GM23338 (cell line): ENCODE results near the gene SEPTIN6. TPM values are rescaled to one million over a fixed set of nuclear protein-coding genes. Genes with fewer than 3 reads are reported as not detected.

Source experiments
- ATAC-seq: fragments of 200-7000 bp; cut with Tn5 transposase; 3 replicates; pipeline ENCODE4 v1.9.1; 2020
- DNase-seq: peaks from one replicate; pipeline ENCODE4 v3.0.0-alpha.2; 2015; ENCODE audit warnings: low spot score
- H2AFZ ChIP-seq: fragments of 200-600 bp; sonication (generic); 2 replicates; pipeline ENCODE4 v1.8.0; 2016; ENCODE audit warnings: antibody characterized with exemption, mild to moderate bottlenecking, moderate library complexity
- H3F3A ChIP-seq: fragments of 200-600 bp; sonication (generic); replicated peaks from 2 replicates; pipeline ENCODE4 v1.8.0; 2017; ENCODE audit warnings: antibody characterized with exemption, mixed run types, low read depth
- H3K27ac ChIP-seq: fragments of 200-600 bp; sonication (generic); 2 replicates; pipeline ENCODE4 v1.6.1; 2016; ENCODE audit warnings: low read depth
- H3K27me3 ChIP-seq: fragments of 200-600 bp; sonication (generic); 2 replicates; pipeline ENCODE4 v1.8.0; 2016; ENCODE audit warnings: mild to moderate bottlenecking, mixed run types, moderate library complexity; ENCODE audit not compliant: insufficient read depth
- H3K36me3 ChIP-seq: fragments of 200-600 bp; sonication (generic); 2 replicates; pipeline ENCODE4 v1.8.0; 2016; ENCODE audit warnings: mild to moderate bottlenecking; ENCODE audit not compliant: insufficient read depth
- H3K4me1 ChIP-seq: fragments of 200-600 bp; sonication (generic); 2 replicates; pipeline ENCODE4 v1.8.0; 2016; ENCODE audit warnings: mild to moderate bottlenecking, moderate library complexity; ENCODE audit not compliant: insufficient read depth
- H3K4me2 ChIP-seq: fragments of 200-600 bp; sonication (generic); 2 replicates; pipeline ENCODE4 v1.7.1; 2017; ENCODE audit warnings: mixed run types
- H3K4me3 ChIP-seq: fragments of 200-600 bp; sonication (generic); 2 replicates; pipeline ENCODE4 v1.6.1; 2016; ENCODE audit warnings: mixed run types
- H3K79me2 ChIP-seq: fragments of 200-600 bp; sonication (generic); replicated peaks from 2 replicates; pipeline ENCODE4 v1.8.0; 2017; ENCODE audit warnings: mild to moderate bottlenecking; ENCODE audit not compliant: insufficient read depth
- H3K9me2 ChIP-seq: fragments of 200-600 bp; sonication (generic); 2 replicates; pipeline ENCODE4 v1.8.0; 2017; ENCODE audit not compliant: insufficient read depth
- H4K20me1 ChIP-seq: fragments of 200-600 bp; sonication (generic); replicated peaks from 2 replicates; pipeline ENCODE4 v1.8.0; 2017; ENCODE audit warnings: mild to moderate bottlenecking; ENCODE audit not compliant: insufficient read depth
- H3K27ac Mint-ChIP-seq: 2 replicates; pipeline ENCODE4 v1.8.0; 2020; ENCODE audit warnings: inconsistent platforms, mild to moderate bottlenecking, moderate library complexity, mixed read lengths
- H3K27me3 Mint-ChIP-seq: 3 replicates; pipeline ENCODE4 v1.8.0; 2022; ENCODE audit warnings: low read depth, mild to moderate bottlenecking, moderate library complexity, mixed read lengths, inconsistent platforms; ENCODE audit not compliant: insufficient read depth, poor library complexity
- H3K36me3 Mint-ChIP-seq: 3 replicates; pipeline ENCODE4 v1.8.0; 2021; ENCODE audit warnings: low read depth, mild to moderate bottlenecking, inconsistent platforms, moderate library complexity, mixed read lengths
- H3K4me1 Mint-ChIP-seq: 3 replicates; pipeline ENCODE4 v1.8.0; 2020; ENCODE audit warnings: mild to moderate bottlenecking, inconsistent platforms, mixed read lengths
- H3K4me3 Mint-ChIP-seq: 3 replicates; pipeline ENCODE4 v1.8.0; 2021; ENCODE audit warnings: moderate library complexity, mild to moderate bottlenecking, inconsistent platforms, mixed read lengths
- H3K9me3 Mint-ChIP-seq: 3 replicates; pipeline ENCODE4 v1.8.0; 2020; ENCODE audit warnings: moderate library complexity, mild to moderate bottlenecking, inconsistent platforms, mixed read lengths
- CREB1 ChIP-seq: fragments of 250-450 bp; sonication (Bioruptor Pico); IDR thresholded peaks from 2 replicates; pipeline ENCODE4 v1.5.0; 2020; ENCODE audit warnings: low read depth, mild to moderate bottlenecking, moderate library complexity
- EZH2 ChIP-seq: fragments of 200-600 bp; sonication (generic); IDR thresholded peaks from one replicate; pipeline ENCODE4 v1.8.0; 2017; ENCODE audit warnings: antibody characterized with exemption, mild to moderate bottlenecking, low read depth; ENCODE audit not compliant: unreplicated experiment
- EZH2phosphoT487 ChIP-seq: fragments of 200-600 bp; sonication (generic); IDR thresholded peaks from one replicate; pipeline ENCODE4 v1.8.1; 2018; ENCODE audit warnings: antibody characterized with exemption; ENCODE audit not compliant: unreplicated experiment
- JUNB ChIP-seq: IDR thresholded peaks from one replicate; pipeline ENCODE4 v1.6.1; 2016; ENCODE audit warnings: antibody characterized with exemption; ENCODE audit not compliant: unreplicated experiment
- POLR2AphosphoS5 ChIP-seq: IDR thresholded peaks from 2 replicates; pipeline ENCODE4 v1.6.1; 2016; ENCODE audit warnings: antibody characterized with exemption, low read depth
- ZNF331 ChIP-seq: fragments of 250-450 bp; sonication (Bioruptor Pico); IDR thresholded peaks from 2 replicates; pipeline ENCODE4 v1.5.0; 2020; ENCODE audit warnings: low read depth, mild to moderate bottlenecking, moderate library complexity
- polyA plus RNA-seq: library from polyadenylated mRNA; unstranded; fragments of >200 nt; fragmentation: Nextera tagmentation; extraction: Ambion mirVana; gene quantifications from 2 replicates; pipeline ENCODE4 v1.2.1, GENCODE V29; 2016
- total RNA-seq: library from RNA; depleted of rRNA; stranded (reverse); fragments of >200 nt; shearing (Covaris generic); gene quantifications from 2 replicates; pipeline ENCODE4 v1.2.3, GENCODE V29; 2014
- TF ChIP-seq, protein P1 (sequence below), 2 experiments: fragments of 200-600 bp in 1 of 2; sonication (generic) in 1 of 2; conservative IDR thresholded peaks; 2 replicates each; pipeline versions ENCODE4 v1.5.1 to v1.6.1; 2016 to 2017; ENCODE audit warnings: antibody characterized with exemption in 2 of 2, low read depth in 2 of 2, mild to moderate bottlenecking in 2 of 2, moderate library complexity in 1 of 2
- TF ChIP-seq, protein P2 (sequence below): fragments of 250-450 bp; sonication (Bioruptor Pico); IDR thresholded peaks from 2 replicates; pipeline ENCODE4 v1.5.0; 2020; ENCODE audit warnings: mild to moderate bottlenecking, moderate library complexity

Gene SEPTIN6
- total and polyA plus RNA-seq, 2 experiments from 2014 or later = 37.0 to 43.6 TPM

- TF ChIP-seq EZH2phosphoT487 (no peak), ZNF331 (CRISPR knock-in tag) (no peak), POLR2AphosphoS5 (no peak), JUNB (no peak)
Measured at GRCh38 chrX:119693996-119694451, 1.1 kb upstream of the SEPTIN6 start (continued).

DNA sequence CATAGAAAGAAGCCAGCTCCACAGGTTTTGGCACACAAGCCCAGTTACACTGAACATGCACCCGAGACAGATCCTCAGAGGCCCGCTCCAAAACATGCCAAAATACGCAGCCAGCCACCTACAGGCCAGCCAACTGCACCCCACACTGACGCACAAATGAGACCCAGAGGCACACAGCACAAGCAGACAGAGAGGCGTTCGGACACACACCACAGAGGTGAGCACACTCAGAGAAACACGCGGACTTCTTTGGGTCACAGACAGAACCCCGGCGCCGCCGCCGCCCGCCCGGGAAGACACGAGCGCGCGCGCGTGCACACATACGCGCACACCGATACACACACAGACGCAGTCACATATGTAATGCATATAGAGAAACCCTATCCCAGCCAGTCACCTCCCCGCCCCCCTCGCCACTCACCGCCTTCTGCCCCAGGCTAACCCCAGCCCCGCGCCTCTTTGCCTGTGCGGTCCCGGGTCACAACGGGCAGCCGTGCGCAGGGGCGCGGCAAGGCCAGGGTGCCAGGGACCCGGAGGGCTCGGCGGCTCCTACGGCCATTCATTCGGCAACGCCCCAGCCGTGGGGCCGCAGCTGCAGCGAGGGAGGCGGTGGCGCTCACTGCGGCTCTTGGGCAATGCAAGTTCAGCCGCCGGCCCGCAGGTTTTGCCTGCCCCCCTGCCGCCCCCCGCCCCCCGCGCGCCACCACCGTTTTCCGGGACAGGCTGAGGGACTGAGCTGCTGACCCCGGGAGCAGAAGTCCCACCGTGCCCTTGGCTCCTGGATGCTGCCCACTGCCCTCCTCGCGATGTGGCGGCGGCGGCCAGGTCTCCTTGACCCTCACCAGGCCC, 553 bp downstream of the SEPTIN6 start:
- H3K27me3 Mint-ChIP-seq = peaks cover 25% of the 10 kb centered on the region
- DNase-seq (no peak), ATAC-seq (peak; percentile 21)
- Histone ChIP-seq H3K27me3 (peaks cover 29% of the 10 kb centered on the region), H3K4me1 (peaks cover 13% of the 10 kb centered on the region), H3F3A (no peaks in the 10 kb centered on the region), H3K9me2 (no peaks in the 10 kb centered on the region), H2AFZ (no peak overlapping the region), H3K4me2 (peak overlapping the region; percentile 85), H3K79me2 (peaks cover 48% of the 10 kb centered on the region), H3K4me3 (peak overlapping the region; percentile 72), H3K36me3 (no peaks in the 10 kb centered on the region), H3K27ac (no peak overlapping the region), H4K20me1 (no peaks in the 10 kb centered on the region)
- TF ChIP-seq ZNF331 (CRISPR knock-in tag) (no peak), EZH2 (no peak), CREB1 (no peak), EZH2phosphoT487 (no peak), POLR2AphosphoS5 (no peak)
- TF ChIP-seq, protein P1, sequence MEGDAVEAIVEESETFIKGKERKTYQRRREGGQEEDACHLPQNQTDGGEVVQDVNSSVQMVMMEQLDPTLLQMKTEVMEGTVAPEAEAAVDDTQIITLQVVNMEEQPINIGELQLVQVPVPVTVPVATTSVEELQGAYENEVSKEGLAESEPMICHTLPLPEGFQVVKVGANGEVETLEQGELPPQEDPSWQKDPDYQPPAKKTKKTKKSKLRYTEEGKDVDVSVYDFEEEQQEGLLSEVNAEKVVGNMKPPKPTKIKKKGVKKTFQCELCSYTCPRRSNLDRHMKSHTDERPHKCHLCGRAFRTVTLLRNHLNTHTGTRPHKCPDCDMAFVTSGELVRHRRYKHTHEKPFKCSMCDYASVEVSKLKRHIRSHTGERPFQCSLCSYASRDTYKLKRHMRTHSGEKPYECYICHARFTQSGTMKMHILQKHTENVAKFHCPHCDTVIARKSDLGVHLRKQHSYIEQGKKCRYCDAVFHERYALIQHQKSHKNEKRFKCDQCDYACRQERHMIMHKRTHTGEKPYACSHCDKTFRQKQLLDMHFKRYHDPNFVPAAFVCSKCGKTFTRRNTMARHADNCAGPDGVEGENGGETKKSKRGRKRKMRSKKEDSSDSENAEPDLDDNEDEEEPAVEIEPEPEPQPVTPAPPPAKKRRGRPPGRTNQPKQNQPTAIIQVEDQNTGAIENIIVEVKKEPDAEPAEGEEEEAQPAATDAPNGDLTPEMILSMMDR (conservative IDR thresholded peaks at IDR 0.05; ENCODE audit: low read depth in 2 of 2) = no peak
- TF ChIP-seq, protein P2, sequence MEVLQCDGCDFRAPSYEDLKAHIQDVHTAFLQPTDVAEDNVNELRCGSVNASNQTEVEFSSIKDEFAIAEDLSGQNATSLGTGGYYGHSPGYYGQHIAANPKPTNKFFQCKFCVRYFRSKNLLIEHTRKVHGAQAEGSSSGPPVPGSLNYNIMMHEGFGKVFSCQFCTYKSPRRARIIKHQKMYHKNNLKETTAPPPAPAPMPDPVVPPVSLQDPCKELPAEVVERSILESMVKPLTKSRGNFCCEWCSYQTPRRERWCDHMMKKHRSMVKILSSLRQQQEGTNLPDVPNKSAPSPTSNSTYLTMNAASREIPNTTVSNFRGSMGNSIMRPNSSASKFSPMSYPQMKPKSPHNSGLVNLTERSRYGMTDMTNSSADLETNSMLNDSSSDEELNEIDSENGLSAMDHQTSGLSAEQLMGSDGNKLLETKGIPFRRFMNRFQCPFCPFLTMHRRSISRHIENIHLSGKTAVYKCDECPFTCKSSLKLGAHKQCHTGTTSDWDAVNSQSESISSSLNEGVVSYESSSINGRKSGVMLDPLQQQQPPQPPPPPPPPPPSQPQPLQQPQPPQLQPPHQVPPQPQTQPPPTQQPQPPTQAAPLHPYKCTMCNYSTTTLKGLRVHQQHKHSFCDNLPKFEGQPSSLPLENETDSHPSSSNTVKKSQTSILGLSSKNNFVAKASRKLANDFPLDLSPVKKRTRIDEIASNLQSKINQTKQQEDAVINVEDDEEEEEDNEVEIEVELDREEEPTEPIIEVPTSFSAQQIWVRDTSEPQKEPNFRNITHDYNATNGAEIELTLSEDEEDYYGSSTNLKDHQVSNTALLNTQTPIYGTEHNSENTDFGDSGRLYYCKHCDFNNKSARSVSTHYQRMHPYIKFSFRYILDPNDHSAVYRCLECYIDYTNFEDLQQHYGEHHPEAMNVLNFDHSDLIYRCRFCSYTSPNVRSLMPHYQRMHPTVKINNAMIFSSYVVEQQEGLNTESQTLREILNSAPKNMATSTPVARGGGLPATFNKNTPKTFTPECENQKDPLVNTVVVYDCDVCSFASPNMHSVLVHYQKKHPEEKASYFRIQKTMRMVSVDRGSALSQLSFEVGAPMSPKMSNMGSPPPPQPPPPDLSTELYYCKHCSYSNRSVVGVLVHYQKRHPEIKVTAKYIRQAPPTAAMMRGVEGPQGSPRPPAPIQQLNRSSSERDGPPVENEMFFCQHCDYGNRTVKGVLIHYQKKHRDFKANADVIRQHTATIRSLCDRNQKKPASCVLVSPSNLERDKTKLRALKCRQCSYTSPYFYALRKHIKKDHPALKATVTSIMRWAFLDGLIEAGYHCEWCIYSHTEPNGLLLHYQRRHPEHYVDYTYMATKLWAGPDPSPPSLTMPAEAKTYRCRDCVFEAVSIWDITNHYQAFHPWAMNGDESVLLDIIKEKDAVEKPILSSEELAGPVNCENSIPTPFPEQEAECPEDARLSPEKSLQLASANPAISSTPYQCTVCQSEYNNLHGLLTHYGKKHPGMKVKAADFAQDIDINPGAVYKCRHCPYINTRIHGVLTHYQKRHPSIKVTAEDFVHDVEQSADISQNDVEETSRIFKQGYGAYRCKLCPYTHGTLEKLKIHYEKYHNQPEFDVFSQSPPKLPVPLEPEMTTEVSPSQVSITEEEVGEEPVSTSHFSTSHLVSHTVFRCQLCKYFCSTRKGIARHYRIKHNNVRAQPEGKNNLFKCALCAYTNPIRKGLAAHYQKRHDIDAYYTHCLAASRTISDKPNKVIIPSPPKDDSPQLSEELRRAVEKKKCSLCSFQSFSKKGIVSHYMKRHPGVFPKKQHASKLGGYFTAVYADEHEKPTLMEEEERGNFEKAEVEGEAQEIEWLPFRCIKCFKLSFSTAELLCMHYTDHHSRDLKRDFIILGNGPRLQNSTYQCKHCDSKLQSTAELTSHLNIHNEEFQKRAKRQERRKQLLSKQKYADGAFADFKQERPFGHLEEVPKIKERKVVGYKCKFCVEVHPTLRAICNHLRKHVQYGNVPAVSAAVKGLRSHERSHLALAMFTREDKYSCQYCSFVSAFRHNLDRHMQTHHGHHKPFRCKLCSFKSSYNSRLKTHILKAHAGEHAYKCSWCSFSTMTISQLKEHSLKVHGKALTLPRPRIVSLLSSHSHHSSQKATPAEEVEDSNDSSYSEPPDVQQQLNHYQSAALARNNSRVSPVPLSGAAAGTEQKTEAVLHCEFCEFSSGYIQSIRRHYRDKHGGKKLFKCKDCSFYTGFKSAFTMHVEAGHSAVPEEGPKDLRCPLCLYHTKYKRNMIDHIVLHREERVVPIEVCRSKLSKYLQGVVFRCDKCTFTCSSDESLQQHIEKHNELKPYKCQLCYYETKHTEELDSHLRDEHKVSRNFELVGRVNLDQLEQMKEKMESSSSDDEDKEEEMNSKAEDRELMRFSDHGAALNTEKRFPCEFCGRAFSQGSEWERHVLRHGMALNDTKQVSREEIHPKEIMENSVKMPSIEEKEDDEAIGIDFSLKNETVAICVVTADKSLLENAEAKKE (CRISPR knock-in tag) = no peak
- no peaks in the 10 kb centered on the region; the same call in 2 of the 3 replicates for H3K9me3 Mint-ChIP-seq
- H3K4me3 Mint-ChIP-seq = peak overlapping the region; percentile 93
- H3K27ac Mint-ChIP-seq = no peak overlapping the region
- H3K4me1 Mint-ChIP-seq = peaks cover 40% of the 10 kb centered on the region
- peaks cover 3% of the 10 kb centered on the region; the same call in 1 of the 3 replicates for H3K36me3 Mint-ChIP-seq
